OCI-LY3 (cell line): ENCODE results near the gene FYN.

Source experiments
- EZH2phosphoT487 ChIP-seq: fragments of 200-600 bp; shearing (Covaris generic); IDR thresholded peaks from 2 replicates; pipeline ENCODE4 v1.6.1; 2018; ENCODE audit warnings: antibody characterized with exemption, mixed run types, low read depth
- TF ChIP-seq, protein P1 (sequence below): fragments of 200-600, 300-600 bp; sonication (generic); IDR thresholded peaks from 2 replicates; pipeline ENCODE4 v1.5.1; 2014; ENCODE audit warnings: antibody characterized with exemption, low read length, low read depth

DNA sequence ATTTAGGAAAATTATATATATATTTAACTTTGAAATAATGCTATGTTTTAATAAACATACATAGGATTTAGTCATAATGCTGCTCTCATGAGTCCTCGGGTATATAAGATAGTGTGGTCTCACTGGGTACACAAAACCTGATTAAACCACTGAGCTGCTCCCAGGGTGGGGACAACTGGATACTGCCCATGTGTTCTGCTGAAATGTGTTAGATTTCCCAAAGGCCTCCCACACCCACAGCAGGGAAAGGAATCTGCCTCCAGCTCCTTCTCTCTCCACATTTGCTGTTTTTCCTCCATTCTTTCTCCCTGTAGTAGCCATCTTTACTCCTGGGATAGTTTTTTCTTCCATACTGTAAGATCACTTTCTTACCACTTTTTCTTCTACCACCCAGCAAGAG, 198.4 kb downstream of the FYN start:
- TF ChIP-seq, protein P1, sequence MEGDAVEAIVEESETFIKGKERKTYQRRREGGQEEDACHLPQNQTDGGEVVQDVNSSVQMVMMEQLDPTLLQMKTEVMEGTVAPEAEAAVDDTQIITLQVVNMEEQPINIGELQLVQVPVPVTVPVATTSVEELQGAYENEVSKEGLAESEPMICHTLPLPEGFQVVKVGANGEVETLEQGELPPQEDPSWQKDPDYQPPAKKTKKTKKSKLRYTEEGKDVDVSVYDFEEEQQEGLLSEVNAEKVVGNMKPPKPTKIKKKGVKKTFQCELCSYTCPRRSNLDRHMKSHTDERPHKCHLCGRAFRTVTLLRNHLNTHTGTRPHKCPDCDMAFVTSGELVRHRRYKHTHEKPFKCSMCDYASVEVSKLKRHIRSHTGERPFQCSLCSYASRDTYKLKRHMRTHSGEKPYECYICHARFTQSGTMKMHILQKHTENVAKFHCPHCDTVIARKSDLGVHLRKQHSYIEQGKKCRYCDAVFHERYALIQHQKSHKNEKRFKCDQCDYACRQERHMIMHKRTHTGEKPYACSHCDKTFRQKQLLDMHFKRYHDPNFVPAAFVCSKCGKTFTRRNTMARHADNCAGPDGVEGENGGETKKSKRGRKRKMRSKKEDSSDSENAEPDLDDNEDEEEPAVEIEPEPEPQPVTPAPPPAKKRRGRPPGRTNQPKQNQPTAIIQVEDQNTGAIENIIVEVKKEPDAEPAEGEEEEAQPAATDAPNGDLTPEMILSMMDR: no peak
- no peak for TF ChIP-seq EZH2phosphoT487
